A549 (cell line): ENCODE results near the gene DDX17. TPM values are rescaled to one million over a fixed set of nuclear protein-coding genes. Genes with fewer than 3 reads are reported as not detected.

ENCODE experiments used
- ATAC-seq, 2 experiments: fragments of 200-7000 bp in 1 of 2; fragments of >200 bp in 1 of 2; cut with Nextera tagmentation in 1 of 2; cut with Tn5 transposase in 1 of 2; 3 replicates each; pipeline versions ENCODE4 v1.8.0 to v1.9.1; 2018 to 2020; ENCODE audit warnings: mild to moderate bottlenecking in 1 of 2, moderate library complexity in 1 of 2
- CTCF ChIA-PET: fragments of 300-600 bp; sonication (Branson Sonifier 250); formaldehyde crosslinking; extraction: SDS; loops from one replicate; lab custom pipeline; 2021; ENCODE audit warnings: antibody characterized with exemption, inconsistent platforms; lab: Yijun Ruan, JAX
- POLR2A ChIA-PET: fragments of 350-600 bp; formaldehyde crosslinking; extraction: SDS; loops from one replicate; lab custom pipeline; 2021; ENCODE audit warnings: antibody characterized with exemption, inconsistent platforms; lab: Yijun Ruan, JAX
- DNase-seq, 2 experiments: peaks; one replicate each; pipeline versions ENCODE4 v3.0.0 to v3.0.0-alpha.2; 2011 to 2016; ENCODE audit warnings: low read depth in 1 of 2, low spot score in 1 of 2
- FAIRE-seq: peaks from 2 replicates; lab custom pipeline; 2011; peaks lifted over from hg19 to GRCh38; lab: Jason Lieb, UNC
- H3K27ac ChIP-seq, 2 experiments: fragments of >200 bp; sonication (Bioruptor Twin); formaldehyde crosslinking; 3 replicates each; pipeline ENCODE4 v1.5.1; 2016 to 2017
- H3K4me1 ChIP-seq: fragments of >200 bp; sonication (Bioruptor Twin); formaldehyde crosslinking; 3 replicates; pipeline ENCODE4 v1.6.1; 2016
- H3K4me2 ChIP-seq: fragments of >200 bp; sonication (Bioruptor Twin); formaldehyde crosslinking; 3 replicates; pipeline ENCODE4 v1.6.1; 2016
- H3K4me3 ChIP-seq: fragments of >200 bp; sonication (Bioruptor Twin); formaldehyde crosslinking; 3 replicates; pipeline ENCODE4 v1.5.1; 2016
- H3K9me3 ChIP-seq: fragments of >200 bp; sonication (Bioruptor Twin); formaldehyde crosslinking; 3 replicates; pipeline ENCODE4 v1.6.1; 2016
- BHLHE40 ChIP-seq: IDR thresholded peaks from 2 replicates; pipeline ENCODE4 v1.6.1; 2012; ENCODE audit warnings: low read depth, low read length, inconsistent platforms
- CBX2 ChIP-seq: fragments of 200-600 bp; sonication (generic); IDR thresholded peaks from 2 replicates; pipeline ENCODE4 v1.6.1; 2016; ENCODE audit warnings: low read depth, mild to moderate bottlenecking, borderline replicate concordance
- CBX8 ChIP-seq: fragments of 200-600 bp; sonication (generic); IDR thresholded peaks from 2 replicates; pipeline ENCODE4 v1.6.1; 2016
- CTCF ChIP-seq: fragments of >200 bp; sonication (Bioruptor Twin); formaldehyde crosslinking; IDR thresholded peaks from 3 replicates; pipeline ENCODE4 v1.5.1; 2016
- EHF ChIP-seq: fragments of 250-450 bp; sonication (Bioruptor Pico); IDR thresholded peaks from 2 replicates; pipeline ENCODE4 v1.5.0; 2020; ENCODE audit warnings: mild to moderate bottlenecking
- EHMT2 ChIP-seq: fragments of 200-600 bp; sonication (generic); IDR thresholded peaks from 2 replicates; pipeline ENCODE4 v1.6.1; 2016; ENCODE audit warnings: antibody characterized with exemption, low read depth, mild to moderate bottlenecking, moderate library complexity
- EP300 ChIP-seq, 2 experiments: fragments of >200 bp; sonication (Bioruptor Twin); formaldehyde crosslinking; IDR thresholded peaks; 2 replicates in 1 of 2; 3 replicates in 1 of 2; pipeline ENCODE4 v1.6.1; 2016 to 2017
- ESRRA ChIP-seq: fragments of 150-350 bp; IDR thresholded peaks from 2 replicates; pipeline ENCODE4 v1.6.1; 2014; ENCODE audit warnings: mild to moderate bottlenecking, low read length, borderline replicate concordance
- FOSB ChIP-seq: fragments of 250-450 bp; sonication (Bioruptor Pico); IDR thresholded peaks from 2 replicates; pipeline ENCODE4 v1.5.0; 2020; ENCODE audit warnings: mild to moderate bottlenecking, moderate library complexity
- FOSL2 ChIP-seq, 2 experiments: fragments of 450-650 bp in 1 of 2; fragments of >200 bp in 1 of 2; sonication (Bioruptor Twin) in 1 of 2; formaldehyde crosslinking; IDR thresholded peaks; 2 replicates each; pipeline versions ENCODE4 v1.5.0 to v1.6.1; 2016 to 2020; ENCODE audit warnings: mild to moderate bottlenecking in 1 of 2, moderate library complexity in 1 of 2
- FOXS1 ChIP-seq: fragments of 250-450 bp; sonication (Bioruptor Pico); IDR thresholded peaks from 2 replicates; pipeline ENCODE4 v1.5.0; 2020; ENCODE audit warnings: mild to moderate bottlenecking, moderate library complexity
- HOXA7 ChIP-seq: fragments of 250-450 bp; sonication (Bioruptor Pico); IDR thresholded peaks from 2 replicates; pipeline ENCODE4 v1.5.0; 2020; ENCODE audit warnings: mild to moderate bottlenecking, moderate library complexity
- HOXB13 ChIP-seq: fragments of 250-450 bp; sonication (Bioruptor Pico); IDR thresholded peaks from 2 replicates; pipeline ENCODE4 v1.5.0; 2020; ENCODE audit warnings: low read depth, mild to moderate bottlenecking, moderate library complexity
- HOXB5 ChIP-seq: fragments of 250-450 bp; sonication (Bioruptor Pico); IDR thresholded peaks from 2 replicates; pipeline ENCODE4 v1.5.0; 2020; ENCODE audit warnings: mild to moderate bottlenecking, moderate library complexity
- JUN ChIP-seq, 2 experiments: fragments of >200 bp; sonication (Bioruptor Twin); formaldehyde crosslinking; IDR thresholded peaks; 2 replicates in 1 of 2; 3 replicates in 1 of 2; pipeline ENCODE4 v1.6.1; 2016 to 2017
- JUNB ChIP-seq: fragments of >200 bp; sonication (Bioruptor Twin); formaldehyde crosslinking; IDR thresholded peaks from 2 replicates; pipeline ENCODE4 v1.6.1; 2016
- KDM5A ChIP-seq: fragments of 200-600 bp; sonication (generic); IDR thresholded peaks from 2 replicates; pipeline ENCODE4 v1.6.1; 2016; ENCODE audit warnings: antibody characterized with exemption, mild to moderate bottlenecking
- MAX ChIP-seq: IDR thresholded peaks from 2 replicates; pipeline ENCODE4 v1.6.1; 2012
- MAZ ChIP-seq: fragments of 150-350 bp; IDR thresholded peaks from 2 replicates; pipeline ENCODE4 v1.6.1; 2014; ENCODE audit warnings: antibody characterized with exemption, low read depth, low read length, borderline replicate concordance
- MYC ChIP-seq: IDR thresholded peaks from 2 replicates; pipeline ENCODE4 v1.6.1; 2012; ENCODE audit warnings: mild to moderate bottlenecking, inconsistent platforms, low read length, improper control_type of control experiment, borderline replicate concordance
- NPAS2 ChIP-seq: fragments of 250-450 bp; sonication (Bioruptor Pico); IDR thresholded peaks from 2 replicates; pipeline ENCODE4 v1.8.0; 2022; ENCODE audit warnings: mild to moderate bottlenecking, moderate library complexity, borderline replicate concordance
- NR3C1 ChIP-seq: fragments of >200 bp; sonication (Bioruptor Twin); formaldehyde crosslinking; IDR thresholded peaks from 3 replicates; pipeline ENCODE4 v1.6.1; 2017
- PBX3 ChIP-seq: IDR thresholded peaks from 2 replicates; pipeline ENCODE4 v1.6.1; 2012
- PHF8 ChIP-seq: fragments of 200-600 bp; sonication (generic); IDR thresholded peaks from 2 replicates; pipeline ENCODE4 v1.6.1; 2016; ENCODE audit warnings: low read depth, mild to moderate bottlenecking, antibody characterized with exemption, moderate library complexity, borderline replicate concordance
- RARB ChIP-seq: fragments of 250-450 bp; sonication (Bioruptor Pico); IDR thresholded peaks from 2 replicates; pipeline ENCODE4 v1.8.0; 2021; ENCODE audit warnings: mild to moderate bottlenecking, moderate library complexity
- RCOR1 ChIP-seq: fragments of 150-350 bp; IDR thresholded peaks from 2 replicates; pipeline ENCODE4 v1.6.1; 2014; ENCODE audit warnings: antibody characterized with exemption, low read length, low read depth
- SMC3 ChIP-seq: fragments of >200 bp; sonication (Bioruptor Twin); formaldehyde crosslinking; IDR thresholded peaks from 3 replicates; pipeline ENCODE4 v1.6.1; 2018; ENCODE audit warnings: inconsistent platforms
- SREBF2 ChIP-seq: fragments of 450-650 bp; IDR thresholded peaks from 2 replicates; pipeline ENCODE4 v1.6.1; 2014; ENCODE audit warnings: mild to moderate bottlenecking, moderate library complexity
- TP53 ChIP-seq: fragments of 250-450 bp; sonication (Bioruptor Pico); IDR thresholded peaks from 2 replicates; pipeline ENCODE4 v1.5.0; 2021; ENCODE audit warnings: mild to moderate bottlenecking, moderate library complexity
- ZC3H11A ChIP-seq: fragments of 450-650 bp; IDR thresholded peaks from 2 replicates; pipeline ENCODE4 v1.6.1; 2014; ENCODE audit warnings: antibody characterized with exemption, mild to moderate bottlenecking
- ZNF302 ChIP-seq: fragments of 250-450 bp; sonication (Bioruptor Pico); IDR thresholded peaks from 2 replicates; pipeline ENCODE4 v1.9.0; 2021; ENCODE audit warnings: inconsistent platforms, mild to moderate bottlenecking, moderate library complexity
- ZSCAN20 ChIP-seq: fragments of 250-450 bp; sonication (Bioruptor Pico); IDR thresholded peaks from 2 replicates; pipeline ENCODE4 v1.8.0; 2022; ENCODE audit warnings: mild to moderate bottlenecking, moderate library complexity
- WGBS: methylation state at CpG from one replicate; pipeline ENCODE4 v1.1.6; 2017; ENCODE audit errors: missing lambda C conversion rate; 5-methylcytosine and 5-hydroxymethylcytosine counted together
- polyA minus RNA-seq: library from RNA; depleted of rRNA, polyadenylated mRNA; stranded (reverse); fragments of >200 nt; gene quantifications from 2 replicates; pipeline ENCODE4 v1.2.3, GENCODE V29; 2011; rRNA and poly(A)+ RNA removed
- polyA plus RNA-seq, 4 experiments: library from polyadenylated mRNA; depleted of rRNA in 3 of 4; stranded (reverse); fragments of >200 nt; fragmentation: RNase III in 1 of 4; extraction: RNeasy Plus Mini Kit Qiagen cat#74134 plus additional on column Dnase treatment in 1 of 4; gene quantifications; 2 replicates in 3 of 4; 3 replicates in 1 of 4; pipeline ENCODE4 v1.2.3, GENCODE V29; 2011 to 2017
- TF ChIP-seq, protein P1 (sequence below): fragments of >200 bp; sonication (Bioruptor Twin); formaldehyde crosslinking; IDR thresholded peaks from 3 replicates; pipeline ENCODE4 v1.6.1; 2016
- TF ChIP-seq, protein P2 (sequence below): IDR thresholded peaks from 2 replicates; pipeline ENCODE4 v1.6.1; 2012; ENCODE audit warnings: low read depth, borderline replicate concordance
- TF ChIP-seq, protein P3 (sequence below): fragments of 250-450 bp; sonication (Bioruptor Pico); IDR thresholded peaks from 2 replicates; pipeline ENCODE4 v1.5.0; 2020; ENCODE audit warnings: low read depth, mild to moderate bottlenecking, moderate library complexity

The DDX17 gene
- 266 and 292 TPM in 2 replicates for polyA plus RNA-seq (2011; rRNA removed)
- polyA plus RNA-seq (2012; cell fraction: cytosol; rRNA removed) = 91.8 and 104 TPM in 2 replicates
- 360 and 460 TPM in 2 replicates for polyA plus RNA-seq (2012; cell fraction: nucleus; rRNA removed)
- polyA plus RNA-seq (2017; fragmentation: RNase III; extraction: RNeasy Plus Mini Kit Qiagen cat#74134 plus additional on column Dnase treatment) = 117 to 120 TPM (median 117 TPM) in 3 replicates
- 315 and 394 TPM in 2 replicates for polyA minus RNA-seq

DNA sequence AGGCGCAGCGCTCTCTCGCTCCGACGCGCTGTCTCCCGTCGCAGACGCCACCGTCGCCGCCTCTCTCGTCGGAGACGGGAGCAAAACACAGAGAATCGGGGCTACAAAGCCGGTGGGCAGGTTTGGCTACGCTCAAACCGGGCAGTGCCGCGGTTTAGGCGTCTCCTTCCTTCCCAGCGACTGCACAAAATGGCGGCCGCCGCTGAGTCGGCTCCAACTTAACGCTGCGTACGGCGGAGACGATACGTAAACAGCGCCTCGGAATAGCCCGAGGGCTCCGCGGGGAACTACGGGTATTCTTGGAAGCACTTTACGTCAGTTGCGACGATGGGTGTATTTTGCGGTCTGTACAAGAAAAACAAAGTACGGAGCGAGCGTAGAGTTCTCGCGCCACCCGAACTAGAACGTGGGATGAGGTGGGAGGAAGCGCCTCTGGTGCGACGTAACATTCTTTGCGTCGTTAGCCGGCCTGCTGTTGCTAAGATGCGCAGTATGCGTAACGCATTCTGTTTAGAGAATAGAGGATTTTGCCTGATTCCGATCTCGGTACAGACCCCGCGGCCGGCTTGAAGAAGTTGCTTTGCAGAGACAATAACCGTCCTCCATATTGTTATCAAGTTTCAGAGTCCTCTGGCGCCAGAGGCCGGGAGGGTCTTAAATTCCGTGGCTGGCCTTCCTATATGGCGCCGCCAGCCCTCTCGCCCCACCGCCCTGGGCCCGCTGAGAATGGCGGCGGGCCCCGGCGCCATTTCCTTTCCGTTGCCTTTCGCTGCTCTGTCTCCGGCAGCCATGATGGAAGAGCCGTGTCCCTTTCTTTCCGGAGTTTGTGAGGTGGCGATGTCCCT is at the start of gene DDX17:
Gene DDX17, minus strand, starts transcription at position 194 of the 845 bp plus-strand sequence.
- DNase-seq = peak; percentile 85 to 91
- POLR2A ChIA-PET = no interaction called here
- peak within 1 kb of the TSS; percentile 98 for H3K4me2 ChIP-seq
- WGBS = 2% methylated on average over 45 of the region's 83 CpGs
- FAIRE-seq = no peak
- H3K4me1 ChIP-seq = peaks cover 28% of the 10 kb centered on the region; the same call in 2 of the 3 replicates
- peak within 1 kb of the TSS; percentile 92 for H3K4me3 ChIP-seq
- H3K9me3 ChIP-seq = no peaks in the 10 kb centered on the region
- CTCF ChIA-PET = interaction anchor here (1.5 kb wide), 1 partner anchor 399 kb away, joined by 3 read pairs; no protein-coding TSS in a partner anchor
- H3K27ac ChIP-seq = peak within 1 kb of the TSS; percentile 99 to 100
- ATAC-seq = peak; percentile 89 to 92
- TF ChIP-seq FOSB (CRISPR knock-in tag) = no peak
- no peak for TF ChIP-seq NPAS2
- no peak for TF ChIP-seq HOXA7 (CRISPR knock-in tag)
- TF ChIP-seq HOXB5 (CRISPR knock-in tag) = no peak
- 0 out of 2 replicates have a peak, but pooled peaks have one; percentile 21 for TF ChIP-seq TP53 (CRISPR knock-in tag)
- no peak for TF ChIP-seq EHMT2
- TF ChIP-seq EP300 (IDR thresholded peaks at IDR 0.05) = no peak
- TF ChIP-seq CTCF = no peak
- no peak for TF ChIP-seq BHLHE40
- TF ChIP-seq, protein P1, sequence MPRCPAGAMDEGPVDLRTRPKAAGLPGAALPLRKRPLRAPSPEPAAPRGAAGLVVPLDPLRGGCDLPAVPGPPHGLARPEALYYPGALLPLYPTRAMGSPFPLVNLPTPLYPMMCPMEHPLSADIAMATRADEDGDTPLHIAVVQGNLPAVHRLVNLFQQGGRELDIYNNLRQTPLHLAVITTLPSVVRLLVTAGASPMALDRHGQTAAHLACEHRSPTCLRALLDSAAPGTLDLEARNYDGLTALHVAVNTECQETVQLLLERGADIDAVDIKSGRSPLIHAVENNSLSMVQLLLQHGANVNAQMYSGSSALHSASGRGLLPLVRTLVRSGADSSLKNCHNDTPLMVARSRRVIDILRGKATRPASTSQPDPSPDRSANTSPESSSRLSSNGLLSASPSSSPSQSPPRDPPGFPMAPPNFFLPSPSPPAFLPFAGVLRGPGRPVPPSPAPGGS = peak; percentile 68; the same call in 1 of the 3 replicates
- TF ChIP-seq CBX8 = no peak
- peak; percentile 82 for TF ChIP-seq PHF8
- no peak for TF ChIP-seq JUNB
- no peak for TF ChIP-seq PBX3
- peak; percentile 67; the same call in 1 of the 2 replicates for TF ChIP-seq HOXB13
- peak; percentile 58; the same call in 1 of the 2 replicates for TF ChIP-seq ZSCAN20 (CRISPR knock-in tag)
- no peak for TF ChIP-seq RARB (CRISPR knock-in tag)
- TF ChIP-seq FOXS1 = no peak
- no peak for TF ChIP-seq MYC
- TF ChIP-seq SREBF2 = no peak
- no peak for TF ChIP-seq ZC3H11A
- peak; percentile 21 to 79; a peak in 4 of 5 replicates for TF ChIP-seq JUN (IDR thresholded peaks at IDR 0.05)
- peak; percentile 31; the same call in 1 of the 2 replicates for TF ChIP-seq MAX
- TF ChIP-seq EHF (CRISPR knock-in tag) = no peak
- no peak for TF ChIP-seq NR3C1
- TF ChIP-seq, protein P2, sequence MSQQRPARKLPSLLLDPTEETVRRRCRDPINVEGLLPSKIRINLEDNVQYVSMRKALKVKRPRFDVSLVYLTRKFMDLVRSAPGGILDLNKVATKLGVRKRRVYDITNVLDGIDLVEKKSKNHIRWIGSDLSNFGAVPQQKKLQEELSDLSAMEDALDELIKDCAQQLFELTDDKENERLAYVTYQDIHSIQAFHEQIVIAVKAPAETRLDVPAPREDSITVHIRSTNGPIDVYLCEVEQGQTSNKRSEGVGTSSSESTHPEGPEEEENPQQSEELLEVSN = 0 out of 2 replicates have a peak, but pooled peaks have one; percentile 17
- TF ChIP-seq, protein P3, sequence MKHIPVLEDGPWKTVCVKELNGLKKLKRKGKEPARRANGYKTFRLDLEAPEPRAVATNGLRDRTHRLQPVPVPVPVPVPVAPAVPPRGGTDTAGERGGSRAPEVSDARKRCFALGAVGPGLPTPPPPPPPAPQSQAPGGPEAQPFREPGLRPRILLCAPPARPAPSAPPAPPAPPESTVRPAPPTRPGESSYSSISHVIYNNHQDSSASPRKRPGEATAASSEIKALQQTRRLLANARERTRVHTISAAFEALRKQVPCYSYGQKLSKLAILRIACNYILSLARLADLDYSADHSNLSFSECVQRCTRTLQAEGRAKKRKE = peak; percentile 42; the same call in 1 of the 2 replicates
- no peak for TF ChIP-seq SMC3
- TF ChIP-seq ZNF302 (CRISPR knock-in tag) = no peak
- TF ChIP-seq CBX2 = no peak
- no peak for TF ChIP-seq ESRRA
- no peak for TF ChIP-seq RCOR1
- no peak for TF ChIP-seq KDM5A
- no peak for TF ChIP-seq FOSL2 (IDR thresholded peaks at IDR 0.05)
- TF ChIP-seq FOSL2 (CRISPR knock-in tag; IDR thresholded peaks at IDR 0.05) = no peak
- TF ChIP-seq MAZ = no peak
